SK-N-MC (cell line): ENCODE measurements around the gene RALGPS1.

Experiments
- EZH2 ChIP-seq: fragments of 200-600 bp; sonication (generic); IDR thresholded peaks from one replicate; pipeline ENCODE4 v1.6.1; 2017; ENCODE audit warnings: antibody characterized with exemption
- POLR2AphosphoS5 ChIP-seq: IDR thresholded peaks from 2 replicates; pipeline ENCODE4 v1.6.1; 2012; ENCODE audit warnings: mild to moderate bottlenecking, low read depth, low read length, borderline replicate concordance

DNA sequence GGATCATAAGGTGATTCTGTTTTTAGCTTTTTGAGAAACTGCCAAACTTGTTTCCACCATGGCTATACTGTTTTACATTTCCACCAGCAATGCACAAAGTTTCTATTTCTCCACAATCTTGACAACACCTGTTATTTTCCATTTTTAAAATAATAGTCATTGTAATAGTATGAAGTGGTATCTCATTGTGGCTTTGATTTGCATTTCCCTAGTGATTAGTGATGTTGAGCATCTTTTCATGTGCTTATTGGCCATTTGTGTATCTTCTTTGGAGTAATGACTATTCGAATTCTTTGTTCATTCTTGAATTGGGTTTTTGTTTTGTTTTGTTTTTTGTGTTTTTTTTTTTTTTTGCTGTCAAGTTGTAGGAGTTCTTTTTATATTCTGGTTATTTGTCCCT is 354.9 kb downstream of the RALGPS1 start:
- TF ChIP-seq POLR2AphosphoS5 (no peak), EZH2 (no peak)
